ENCODE results near the gene SYT17. TPM values are rescaled to one million over a fixed set of nuclear protein-coding genes. Genes with fewer than 3 reads are reported as not detected.
A peak's percentile ranks its signal among the peaks of the same experiment; 100 is the strongest.

Gene SYT17, protein sequence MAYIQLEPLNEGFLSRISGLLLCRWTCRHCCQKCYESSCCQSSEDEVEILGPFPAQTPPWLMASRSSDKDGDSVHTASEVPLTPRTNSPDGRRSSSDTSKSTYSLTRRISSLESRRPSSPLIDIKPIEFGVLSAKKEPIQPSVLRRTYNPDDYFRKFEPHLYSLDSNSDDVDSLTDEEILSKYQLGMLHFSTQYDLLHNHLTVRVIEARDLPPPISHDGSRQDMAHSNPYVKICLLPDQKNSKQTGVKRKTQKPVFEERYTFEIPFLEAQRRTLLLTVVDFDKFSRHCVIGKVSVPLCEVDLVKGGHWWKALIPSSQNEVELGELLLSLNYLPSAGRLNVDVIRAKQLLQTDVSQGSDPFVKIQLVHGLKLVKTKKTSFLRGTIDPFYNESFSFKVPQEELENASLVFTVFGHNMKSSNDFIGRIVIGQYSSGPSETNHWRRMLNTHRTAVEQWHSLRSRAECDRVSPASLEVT
- polyA plus RNA-seq, result 1 to 10 TPM; 1.8 to 7.1 (median 3.3) TPM
- long read RNA-seq, donor 1, result 0 reads
- long read RNA-seq, donor 2, result 0 reads
- long read RNA-seq, donor 3, result 0 reads
- long read RNA-seq, donor 4, result 0 reads
- long read RNA-seq, donor 5, result 0 reads
- long read RNA-seq, donor 6, partial matches to known transcripts, result 0 of 1 reads
- long read RNA-seq, donor 6, other reads (novel, unspliced or antisense), result 0 of 1 reads
- long read RNA-seq, donor 7, result 0 reads
- long read RNA-seq, donor 8, partial matches to known transcripts, result 0 of 1 reads
- long read RNA-seq, donor 8, other reads (novel, unspliced or antisense), result 0 of 1 reads
- long read RNA-seq, donor 9, full-length matches to known transcripts, result 2 of 2 reads
- long read RNA-seq, donor 9, partial matches to known transcripts, result 0 of 2 reads
- long read RNA-seq, donor 9, other reads (novel, unspliced or antisense), result 0 of 2 reads
- long read RNA-seq, donor 10, result 0 reads

GRCh38 chr16:19167710-19168370 is at the start of gene SYT17:
Gene SYT17 (plus strand): TSS chr16:19168240. CDS start chr16:19168647, 407 bp downstream.
- peak within 1 kb of the TSS in 2 of 3 donors; percentile 60 to 62 for H3K4me3 ChIP-seq (ENCODE audit: low read depth in 1 of 3, low read length in 3 of 3)
- H3K27me3 ChIP-seq (ENCODE audit: control insufficient read depth in 3 of 3, insufficient read depth in 3 of 3, low read length in 3 of 3), result no peaks in the 10 kb centered on the region
- no peaks in the 10 kb centered on the region for H3K4me1 ChIP-seq (ENCODE audit: control insufficient read depth in 3 of 3, insufficient read depth in 2 of 3, low read depth in 1 of 3, low read length in 2 of 3)
- peak; percentile 74 to 92 for DNase-seq
- H3K27ac ChIP-seq (ENCODE audit: low read depth in 1 of 3, low read length in 2 of 3), result peak within 1 kb of the TSS in 1 of 3 donors; percentile 67
- no peak for FAIRE-seq
- 0 to 1% (median 0%) methylated on average over 36 to 63 of the region's 63 CpGs for WGBS, 3 donors
- no peaks in the 10 kb centered on the region for H3K36me3 ChIP-seq (ENCODE audit: control insufficient read depth in 3 of 3, insufficient read depth in 2 of 3, low read depth in 1 of 3, low read length in 3 of 3)
- peaks cover 0 to 6% of the 10 kb centered on the region in 2 donors for H3K9me3 ChIP-seq (ENCODE audit: control insufficient read depth in 2 of 2, insufficient read depth in 1 of 2, low read depth in 1 of 2, low read length in 1 of 2)

DNA sequence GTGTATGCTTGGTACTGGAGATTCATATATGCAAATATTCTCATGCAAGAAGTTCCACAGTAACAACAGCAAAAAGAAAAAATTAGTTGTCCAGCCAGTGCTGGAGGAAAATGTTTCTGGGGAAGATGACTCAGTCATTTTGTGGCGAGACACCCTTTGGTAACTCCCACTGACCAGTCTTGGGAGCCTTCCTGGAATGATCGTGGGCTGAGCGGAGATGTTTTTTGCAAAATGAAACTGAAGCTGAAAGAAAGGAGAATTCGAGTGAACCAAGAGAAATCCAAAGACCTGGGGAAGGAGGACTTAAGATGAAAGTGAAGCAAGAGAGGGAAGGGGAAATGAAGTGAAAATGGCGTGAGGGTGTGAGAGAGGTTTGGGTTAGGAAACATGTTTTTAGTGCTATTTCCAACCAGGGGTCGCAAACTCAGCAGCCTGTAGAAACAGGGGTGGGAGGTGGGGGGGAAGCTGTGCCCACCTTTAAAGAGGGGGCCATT is 49.1 kb upstream of the SYT17 start:
- H3K4me3 ChIP-seq (ENCODE audit: low read depth in 1 of 3, low read length in 3 of 3), result peak overlapping the region in 1 of 3 donors; percentile 3
- no peak for DNase-seq

DNA sequence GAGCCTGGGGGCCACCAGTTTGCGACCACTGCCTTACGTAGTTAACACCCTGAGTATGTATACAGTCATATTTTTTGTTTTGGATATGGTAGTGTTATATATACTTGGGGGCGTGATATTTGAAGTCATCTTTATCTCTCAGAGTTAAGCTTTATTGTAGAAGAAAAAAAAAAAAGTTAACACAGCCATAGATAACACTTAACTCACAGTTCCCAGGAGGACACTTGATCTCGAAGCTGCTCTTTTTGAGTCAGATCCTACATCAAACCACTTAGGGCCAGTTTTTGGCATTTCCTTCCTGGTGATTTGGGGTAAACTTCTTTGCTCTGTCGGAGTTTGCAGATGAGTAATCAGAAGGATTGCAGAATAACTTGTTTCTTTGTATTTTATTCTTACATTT is 48.5 kb upstream of the SYT17 start:
- H3K9me3 ChIP-seq (ENCODE audit: control insufficient read depth in 2 of 2, insufficient read depth in 1 of 2, low read depth in 1 of 2, low read length in 1 of 2), result no peaks in the 10 kb centered on the region
- no peak overlapping the region for H3K4me3 ChIP-seq (ENCODE audit: low read depth in 1 of 3, low read length in 3 of 3)
- H3K36me3 ChIP-seq (ENCODE audit: control insufficient read depth in 3 of 3, insufficient read depth in 2 of 3, low read depth in 1 of 3, low read length in 3 of 3), result peaks cover 0 to 15% (median 0%) of the 10 kb centered on the region in 3 donors
- H3K4me1 ChIP-seq (ENCODE audit: control insufficient read depth in 3 of 3, insufficient read depth in 2 of 3, low read depth in 1 of 3, low read length in 2 of 3), result peaks cover 0 to 17% (median 3%) of the 10 kb centered on the region in 3 donors
- no peak for FAIRE-seq
- WGBS, 3 donors, result 36 to 58% (median 44%) methylated on average over 5 of the region's 5 CpGs
- no peak for DNase-seq
- peak overlapping the region in 1 of 3 donors; percentile 92 for H3K27ac ChIP-seq (ENCODE audit: low read depth in 1 of 3, low read length in 2 of 3)
- peaks cover 0 to 13% (median 0%) of the 10 kb centered on the region in 3 donors for H3K27me3 ChIP-seq (ENCODE audit: control insufficient read depth in 3 of 3, insufficient read depth in 3 of 3, low read length in 3 of 3)

More for the DNA sequence above, 49.1 kb upstream of the SYT17 start:
- WGBS, 3 donors, result 27 to 79% (median 46%) methylated on average over 6 of the region's 6 CpGs
- peaks cover 0 to 15% (median 0%) of the 10 kb centered on the region in 3 donors for H3K36me3 ChIP-seq (ENCODE audit: control insufficient read depth in 3 of 3, insufficient read depth in 2 of 3, low read depth in 1 of 3, low read length in 3 of 3)
- peaks cover 0 to 17% (median 5%) of the 10 kb centered on the region in 3 donors for H3K4me1 ChIP-seq (ENCODE audit: control insufficient read depth in 3 of 3, insufficient read depth in 2 of 3, low read depth in 1 of 3, low read length in 2 of 3)
- FAIRE-seq, result no peak
- H3K9me3 ChIP-seq (ENCODE audit: control insufficient read depth in 2 of 2, insufficient read depth in 1 of 2, low read depth in 1 of 2, low read length in 1 of 2), result no peaks in the 10 kb centered on the region
- peak overlapping the region in 2 of 3 donors; percentile 45 to 92 for H3K27ac ChIP-seq (ENCODE audit: low read depth in 1 of 3, low read length in 2 of 3)
- peaks cover 0 to 16% (median 0%) of the 10 kb centered on the region in 3 donors for H3K27me3 ChIP-seq (ENCODE audit: control insufficient read depth in 3 of 3, insufficient read depth in 3 of 3, low read length in 3 of 3)

DNA sequence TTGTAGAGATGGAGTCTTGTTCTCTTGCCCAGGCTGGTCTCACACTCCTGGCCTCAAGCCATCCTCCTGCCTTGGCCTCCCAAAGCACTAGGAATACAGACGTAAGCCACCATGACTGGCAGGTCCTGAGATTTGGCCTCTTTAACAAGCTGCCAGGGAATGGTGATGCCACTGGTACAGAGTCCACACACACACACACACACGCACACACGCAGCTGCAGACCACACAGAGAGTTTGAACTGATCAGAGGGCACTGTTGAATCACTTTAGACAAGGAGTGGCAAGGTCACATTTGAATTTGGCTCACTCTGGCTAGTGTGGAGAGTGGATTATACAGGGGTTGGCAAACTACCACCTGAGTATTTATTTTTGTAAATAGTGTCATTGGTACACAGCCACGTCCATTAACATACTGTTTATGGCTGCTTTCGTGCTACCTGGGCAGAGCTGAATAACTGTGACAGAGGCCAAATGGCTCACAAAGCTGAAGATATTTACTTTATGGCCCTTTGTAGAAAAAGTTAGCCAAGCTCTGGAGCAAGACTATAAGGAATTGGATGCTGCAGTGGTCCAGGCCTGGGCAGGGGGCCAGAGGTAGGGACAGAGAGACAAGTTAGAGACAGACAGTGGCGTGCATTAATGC is 44.4 kb upstream of the SYT17 start:
- no peak overlapping the region for H3K4me3 ChIP-seq (ENCODE audit: low read depth in 1 of 3, low read length in 3 of 3)
- FAIRE-seq (no peak), DNase-seq (peak; percentile 72 to 96)
- H3K27ac ChIP-seq (ENCODE audit: low read depth in 1 of 3, low read length in 2 of 3), result peak overlapping the region in 2 of 3 donors; percentile 51 to 76
- H3K4me1 ChIP-seq (ENCODE audit: control insufficient read depth in 3 of 3, insufficient read depth in 2 of 3, low read depth in 1 of 3, low read length in 2 of 3), result peaks cover 0 to 7% (median 0%) of the 10 kb centered on the region in 3 donors
- H3K9me3 ChIP-seq (ENCODE audit: control insufficient read depth in 2 of 2, insufficient read depth in 1 of 2, low read depth in 1 of 2, low read length in 1 of 2), result peaks cover 0 to 5% of the 10 kb centered on the region in 2 donors
- no peaks in the 10 kb centered on the region for H3K27me3 ChIP-seq (ENCODE audit: control insufficient read depth in 3 of 3, insufficient read depth in 3 of 3, low read length in 3 of 3)
- peaks cover 0 to 5% (median 0%) of the 10 kb centered on the region in 3 donors for H3K36me3 ChIP-seq (ENCODE audit: control insufficient read depth in 3 of 3, insufficient read depth in 2 of 3, low read depth in 1 of 3, low read length in 3 of 3)
- 14 to 58% (median 34%) methylated on average over 6 of the region's 6 CpGs for WGBS, 3 donors

- FAIRE-seq (no peak), DNase-seq (no peak)
- H3K4me1 ChIP-seq (ENCODE audit: control insufficient read depth in 3 of 3, insufficient read depth in 2 of 3, low read depth in 1 of 3, low read length in 2 of 3), result peaks cover 0 to 8% (median 5%) of the 10 kb centered on the region in 3 donors
- no peak overlapping the region for H3K4me3 ChIP-seq (ENCODE audit: low read depth in 1 of 3, low read length in 3 of 3)
- no peaks in the 10 kb centered on the region for H3K27me3 ChIP-seq (ENCODE audit: control insufficient read depth in 3 of 3, insufficient read depth in 3 of 3, low read length in 3 of 3)
- H3K36me3 ChIP-seq (ENCODE audit: control insufficient read depth in 3 of 3, insufficient read depth in 2 of 3, low read depth in 1 of 3, low read length in 3 of 3), result peaks cover 0 to under 1% (median 0%) of the 10 kb centered on the region in 3 donors
- H3K27ac ChIP-seq (ENCODE audit: low read depth in 1 of 3, low read length in 2 of 3), result no peak overlapping the region
- H3K9me3 ChIP-seq (ENCODE audit: control insufficient read depth in 2 of 2, insufficient read depth in 1 of 2, low read depth in 1 of 2, low read length in 1 of 2), result peaks cover 0 to 5% of the 10 kb centered on the region in 2 donors
Observed at GRCh38 chr16:19126300-19126699, 41.7 kb upstream of the SYT17 start.

DNA sequence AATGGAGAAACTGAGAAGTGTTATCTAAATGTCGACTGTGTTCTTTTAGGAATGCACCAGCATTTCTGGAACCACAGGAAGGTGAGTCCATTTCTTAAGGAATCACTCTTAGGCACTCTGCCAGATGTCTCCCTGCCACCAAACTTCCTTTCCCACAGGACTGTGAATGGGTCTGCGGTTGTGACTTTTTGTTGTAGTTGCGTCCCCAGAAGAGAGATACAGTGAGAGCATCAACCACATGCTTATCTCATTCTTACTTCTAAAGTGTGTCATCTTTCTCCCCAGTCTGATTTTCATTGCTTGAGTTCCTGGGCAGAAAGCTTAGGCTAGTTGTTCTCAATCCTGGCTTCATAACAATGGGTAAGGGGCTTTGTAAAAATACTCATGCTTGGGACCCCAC is 40.8 kb upstream of the SYT17 start:
- 62 to 82% (median 78%) methylated on average over 3 of the region's 3 CpGs for WGBS, 3 donors
- H3K4me3 ChIP-seq (ENCODE audit: low read depth in 1 of 3, low read length in 3 of 3), result no peak overlapping the region
- DNase-seq (no peak), FAIRE-seq (no peak)
- no peaks in the 10 kb centered on the region for H3K36me3 ChIP-seq (ENCODE audit: control insufficient read depth in 3 of 3, insufficient read depth in 2 of 3, low read depth in 1 of 3, low read length in 3 of 3)
- peaks cover 0 to 5% of the 10 kb centered on the region in 2 donors for H3K9me3 ChIP-seq (ENCODE audit: control insufficient read depth in 2 of 2, insufficient read depth in 1 of 2, low read depth in 1 of 2, low read length in 1 of 2)
- H3K4me1 ChIP-seq (ENCODE audit: control insufficient read depth in 3 of 3, insufficient read depth in 2 of 3, low read depth in 1 of 3, low read length in 2 of 3), result peaks cover 0 to 10% (median 8%) of the 10 kb centered on the region in 3 donors
- peak overlapping the region in 1 of 3 donors; percentile 66 for H3K27ac ChIP-seq (ENCODE audit: low read depth in 1 of 3, low read length in 2 of 3)
- no peaks in the 10 kb centered on the region for H3K27me3 ChIP-seq (ENCODE audit: control insufficient read depth in 3 of 3, insufficient read depth in 3 of 3, low read length in 3 of 3)

- Histone ChIP-seq H3K4me1 (ENCODE audit: control insufficient read depth in 3 of 3, insufficient read depth in 2 of 3, low read depth in 1 of 3, low read length in 2 of 3) (peaks cover 0 to 11% (median 8%) of the 10 kb centered on the region in 3 donors), H3K4me3 (ENCODE audit: low read depth in 1 of 3, low read length in 3 of 3) (no peak overlapping the region), H3K27me3 (ENCODE audit: control insufficient read depth in 3 of 3, insufficient read depth in 3 of 3, low read length in 3 of 3) (no peaks in the 10 kb centered on the region), H3K9me3 (ENCODE audit: control insufficient read depth in 2 of 2, insufficient read depth in 1 of 2, low read depth in 1 of 2, low read length in 1 of 2) (peaks cover 0 to 5% of the 10 kb centered on the region in 2 donors), H3K36me3 (ENCODE audit: control insufficient read depth in 3 of 3, insufficient read depth in 2 of 3, low read depth in 1 of 3, low read length in 3 of 3) (no peaks in the 10 kb centered on the region), H3K27ac (ENCODE audit: low read depth in 1 of 3, low read length in 2 of 3) (peak overlapping the region in 1 of 3 donors; percentile 66)
- WGBS, 3 donors, result 53 to 75% (median 56%) methylated on average over 3 of the region's 3 CpGs
- FAIRE-seq (no peak), DNase-seq (no peak)
Observed at GRCh38 chr16:19127674-19128131, 40.3 kb upstream of the SYT17 start.
